Neural progenitor cell (in vitro differentiated cells): ENCODE data around the gene FBLN5.

ENCODE experiments used
- CTCF ChIP-seq: fragments of 200-600 bp; sonication (generic); IDR thresholded peaks from 2 replicates; pipeline ENCODE4 v1.5.1; 2017; ENCODE audit warnings: antibody characterized with exemption, mild to moderate bottlenecking
- EZH2 ChIP-seq: fragments of 200-600 bp; sonication (generic); IDR thresholded peaks from 2 replicates; pipeline ENCODE4 v1.6.1; 2017; ENCODE audit warnings: antibody characterized with exemption, mild to moderate bottlenecking, moderate library complexity
- EZH2phosphoT487 ChIP-seq: fragments of 200-600 bp; sonication (generic); IDR thresholded peaks from 2 replicates; pipeline ENCODE4 v1.6.1; 2017; ENCODE audit warnings: antibody characterized with exemption

GRCh38 chr14:91953170-91953985 lies 5.9 kb upstream of the FBLN5 start:
- TF ChIP-seq CTCF, result no peak
- no peak for TF ChIP-seq EZH2
- no peak for TF ChIP-seq EZH2phosphoT487
